LNCAP (cell line): ENCODE measurements around the gene COMMD9.

Experiments used
- TF ChIP-seq, protein P1 (sequence below): fragments of 450-650 bp; IDR thresholded peaks from 2 replicates; pipeline ENCODE4 v1.5.1; 2017; ENCODE audit warnings: mild to moderate bottlenecking

Gene COMMD9

DNA sequence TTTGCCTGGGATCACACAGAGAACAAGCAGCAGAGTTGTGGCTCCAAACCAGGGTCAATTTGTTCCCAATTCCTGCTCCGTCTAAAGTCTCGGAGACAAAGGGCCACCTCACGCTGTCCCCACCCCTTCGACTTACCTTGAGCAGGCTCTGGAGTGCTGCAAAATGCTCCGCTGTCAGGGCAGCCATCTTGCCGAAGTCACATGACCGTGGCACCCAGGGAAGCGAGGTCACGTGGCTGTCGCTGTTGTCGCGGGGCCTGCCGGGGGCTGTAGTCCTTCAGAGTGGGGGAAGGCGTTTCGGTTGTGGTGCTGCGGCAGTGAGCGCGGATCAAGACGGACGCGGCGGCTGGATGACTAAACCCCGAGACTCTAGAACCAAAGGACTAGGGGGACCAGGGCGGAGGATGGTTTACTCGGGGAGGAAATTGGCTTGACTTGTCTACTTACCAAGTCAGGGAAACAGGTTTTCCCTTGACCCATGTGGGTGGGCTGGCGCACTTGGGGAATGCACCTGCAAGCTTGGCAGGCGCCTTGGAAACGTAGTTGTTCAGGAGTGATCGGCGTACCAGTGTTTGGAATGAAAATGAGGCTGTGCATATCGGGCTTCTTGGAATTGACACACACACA is at the start of gene COMMD9:
TSS of gene COMMD9 (minus strand) at position 199 of the 627 bp plus-strand sequence. CDS start at position 187, 12 bp downstream.
- TF ChIP-seq, protein P1, sequence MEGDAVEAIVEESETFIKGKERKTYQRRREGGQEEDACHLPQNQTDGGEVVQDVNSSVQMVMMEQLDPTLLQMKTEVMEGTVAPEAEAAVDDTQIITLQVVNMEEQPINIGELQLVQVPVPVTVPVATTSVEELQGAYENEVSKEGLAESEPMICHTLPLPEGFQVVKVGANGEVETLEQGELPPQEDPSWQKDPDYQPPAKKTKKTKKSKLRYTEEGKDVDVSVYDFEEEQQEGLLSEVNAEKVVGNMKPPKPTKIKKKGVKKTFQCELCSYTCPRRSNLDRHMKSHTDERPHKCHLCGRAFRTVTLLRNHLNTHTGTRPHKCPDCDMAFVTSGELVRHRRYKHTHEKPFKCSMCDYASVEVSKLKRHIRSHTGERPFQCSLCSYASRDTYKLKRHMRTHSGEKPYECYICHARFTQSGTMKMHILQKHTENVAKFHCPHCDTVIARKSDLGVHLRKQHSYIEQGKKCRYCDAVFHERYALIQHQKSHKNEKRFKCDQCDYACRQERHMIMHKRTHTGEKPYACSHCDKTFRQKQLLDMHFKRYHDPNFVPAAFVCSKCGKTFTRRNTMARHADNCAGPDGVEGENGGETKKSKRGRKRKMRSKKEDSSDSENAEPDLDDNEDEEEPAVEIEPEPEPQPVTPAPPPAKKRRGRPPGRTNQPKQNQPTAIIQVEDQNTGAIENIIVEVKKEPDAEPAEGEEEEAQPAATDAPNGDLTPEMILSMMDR: no peak

DNA sequence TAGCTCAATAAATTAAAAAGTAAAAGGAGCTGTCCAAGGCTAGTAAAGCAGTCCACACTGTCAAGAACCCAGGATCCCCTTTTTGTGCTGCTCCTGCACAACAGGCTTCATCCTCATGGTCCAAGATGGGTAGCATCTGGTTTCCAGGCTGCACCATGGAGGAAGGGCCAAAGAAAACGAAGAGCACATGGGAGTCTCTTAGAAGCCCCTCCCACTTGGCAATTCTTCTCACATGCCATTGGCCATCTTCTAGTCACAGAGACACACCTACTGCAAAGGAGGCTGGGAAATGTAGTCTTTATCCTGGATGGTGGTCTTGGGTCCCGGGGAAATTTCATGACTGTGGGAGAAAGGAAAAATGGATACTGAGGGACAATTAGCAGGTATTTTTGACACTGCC is 44.7 kb upstream of the COMMD9 start:
- TF ChIP-seq, protein P1: no peak

DNA sequence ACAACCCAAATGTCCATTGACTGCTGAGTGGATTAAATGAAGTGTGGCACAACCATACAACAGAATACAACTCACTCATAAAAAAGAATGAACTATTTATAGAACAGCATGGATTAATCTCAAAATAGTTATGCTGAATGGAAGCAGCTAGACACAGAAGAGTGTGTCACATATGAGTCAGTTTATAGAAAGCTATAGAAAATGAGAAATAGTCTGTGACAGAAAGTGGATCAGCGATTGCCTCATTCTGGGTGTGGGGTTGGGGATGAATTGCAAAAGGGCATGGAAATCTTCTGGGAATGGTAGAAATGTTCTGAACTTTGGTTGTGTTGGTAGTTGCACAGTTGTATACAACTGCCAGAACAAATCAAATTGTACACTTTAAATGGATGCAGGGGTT is 44.2 kb upstream of the COMMD9 start:
- TF ChIP-seq, protein P1: no peak

DNA sequence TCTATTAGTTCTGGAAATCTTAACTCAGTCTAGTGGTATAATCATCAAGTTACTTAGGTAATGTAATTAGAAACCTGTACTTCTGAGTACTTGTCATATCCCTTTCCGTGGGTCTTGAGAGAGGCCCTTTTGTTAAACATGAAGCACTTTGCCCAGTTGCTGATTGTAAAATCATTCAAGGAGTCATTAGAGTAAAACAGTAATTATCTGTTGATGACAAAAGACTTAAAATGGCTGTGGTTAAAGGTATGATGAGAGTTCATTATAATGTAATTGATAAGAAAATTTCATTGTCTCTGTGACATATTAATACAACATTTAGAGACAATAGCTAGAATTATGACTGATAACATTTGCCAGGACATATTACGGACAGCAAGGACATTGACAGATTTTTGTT is 41.2 kb upstream of the COMMD9 start:
- TF ChIP-seq, protein P1: no peak

DNA sequence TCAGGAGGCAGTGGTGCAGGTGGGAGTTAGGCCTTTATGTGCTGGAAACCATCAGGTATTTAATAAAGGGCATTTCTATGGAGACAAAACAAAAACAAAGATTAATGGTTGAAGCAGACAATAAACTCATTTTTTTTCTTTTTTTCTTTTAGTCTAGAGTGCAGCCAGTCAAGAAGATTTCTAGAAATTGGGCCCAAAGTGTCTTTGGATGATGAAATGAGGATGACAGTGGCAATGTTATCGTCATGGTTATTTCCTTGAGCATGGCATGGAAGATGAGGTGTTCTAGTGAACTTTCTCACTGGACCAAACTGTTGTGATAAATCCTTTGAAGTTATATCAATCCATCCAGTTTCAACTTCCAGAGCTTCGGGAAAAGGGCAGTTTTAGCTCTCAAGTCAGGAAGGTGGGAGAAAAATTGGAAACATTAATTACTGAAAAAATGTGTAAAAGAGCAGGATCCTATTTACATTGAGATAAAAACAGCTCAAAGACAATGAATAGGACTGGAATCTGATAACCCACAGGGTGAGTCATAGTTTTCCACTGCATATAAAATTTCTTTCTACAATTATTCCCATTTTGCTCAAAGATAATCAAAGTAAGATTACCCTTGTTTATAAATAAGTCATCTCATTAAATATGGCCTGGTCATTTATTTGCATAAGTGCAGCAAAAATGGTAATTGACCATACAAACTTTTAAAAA is 39.9 kb upstream of the COMMD9 start:
- TF ChIP-seq, protein P1: no peak

DNA sequence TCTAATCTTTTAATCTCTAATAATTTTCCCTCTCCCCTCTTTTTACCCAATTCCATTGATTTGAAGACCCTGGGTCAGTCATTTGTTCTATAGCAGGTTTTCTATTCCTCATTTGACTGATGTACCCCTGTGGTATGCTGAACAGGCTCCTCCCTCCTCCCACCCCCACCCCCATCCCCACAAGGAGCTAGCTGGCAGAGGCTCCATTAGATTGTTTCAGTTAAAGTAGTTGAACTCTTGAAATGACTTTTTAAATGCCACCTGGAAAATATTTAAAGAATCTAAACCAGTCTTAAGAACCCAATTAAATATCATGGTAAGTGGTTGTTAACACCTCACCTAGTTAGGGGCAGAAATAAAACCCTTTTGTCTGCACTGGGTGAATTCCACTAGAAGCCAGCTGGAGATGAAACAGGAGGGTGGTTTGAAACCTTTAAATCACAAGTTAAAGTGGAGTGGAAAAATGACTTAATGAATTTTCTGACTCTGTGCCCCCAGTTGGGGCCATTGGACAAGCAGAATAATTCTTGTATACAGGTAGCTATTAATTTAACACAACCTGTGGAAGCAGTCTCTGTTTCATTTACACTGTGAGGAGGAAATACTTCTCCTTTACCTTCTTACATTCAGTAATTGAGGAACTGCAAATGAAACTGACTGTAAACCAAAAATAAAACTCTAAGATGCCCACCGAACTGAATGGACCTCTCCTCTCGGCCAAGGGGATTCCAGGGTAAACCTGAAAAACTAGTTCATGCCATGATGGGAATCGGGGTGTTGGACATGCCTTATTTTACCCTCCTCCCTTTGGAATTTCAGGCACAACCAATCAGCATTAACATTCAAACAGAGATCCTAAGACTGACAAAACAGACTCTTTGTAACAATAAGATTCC is 37.5 kb upstream of the COMMD9 start:
- TF ChIP-seq, protein P1: no peak

DNA sequence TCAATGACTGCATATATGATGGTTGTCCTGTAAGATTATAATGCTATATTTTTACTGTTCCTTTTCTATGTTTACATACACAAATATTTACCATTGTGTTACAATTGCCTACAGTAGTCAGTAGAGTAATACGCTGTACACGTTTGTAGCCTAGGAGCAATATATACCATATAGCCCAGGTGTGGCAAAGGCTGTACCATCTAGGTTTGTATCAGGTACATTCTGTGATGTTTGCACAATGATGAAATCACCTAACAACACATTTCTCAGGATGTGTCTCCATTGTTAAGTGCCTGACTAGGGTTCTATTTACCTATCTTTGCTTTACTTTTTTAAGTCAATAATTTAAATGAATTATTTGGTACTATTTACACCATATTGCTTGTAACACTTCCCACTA is 28.8 kb upstream of the COMMD9 start:
- TF ChIP-seq, protein P1: no peak
